Lower leg skin (tissue), 3 donors: ENCODE data around the gene HTR7.

Source experiments
- POLR2A ChIP-seq, 2 donors: fragments of 450-650 bp; IDR thresholded peaks; one replicate each; pipeline ENCODE4 v1.6.1; 2016 to 2017; ENCODE audit warnings: antibody characterized with exemption in 2 of 2, mild to moderate bottlenecking in 1 of 2, moderate library complexity in 1 of 2
- TF ChIP-seq, protein P1 (sequence below), 3 donors: fragments of 450-650 bp; IDR thresholded peaks; one replicate each; pipeline ENCODE4 v1.5.1; 2016; ENCODE audit warnings: antibody characterized with exemption in 3 of 3, mild to moderate bottlenecking in 3 of 3, moderate library complexity in 2 of 3

DNA sequence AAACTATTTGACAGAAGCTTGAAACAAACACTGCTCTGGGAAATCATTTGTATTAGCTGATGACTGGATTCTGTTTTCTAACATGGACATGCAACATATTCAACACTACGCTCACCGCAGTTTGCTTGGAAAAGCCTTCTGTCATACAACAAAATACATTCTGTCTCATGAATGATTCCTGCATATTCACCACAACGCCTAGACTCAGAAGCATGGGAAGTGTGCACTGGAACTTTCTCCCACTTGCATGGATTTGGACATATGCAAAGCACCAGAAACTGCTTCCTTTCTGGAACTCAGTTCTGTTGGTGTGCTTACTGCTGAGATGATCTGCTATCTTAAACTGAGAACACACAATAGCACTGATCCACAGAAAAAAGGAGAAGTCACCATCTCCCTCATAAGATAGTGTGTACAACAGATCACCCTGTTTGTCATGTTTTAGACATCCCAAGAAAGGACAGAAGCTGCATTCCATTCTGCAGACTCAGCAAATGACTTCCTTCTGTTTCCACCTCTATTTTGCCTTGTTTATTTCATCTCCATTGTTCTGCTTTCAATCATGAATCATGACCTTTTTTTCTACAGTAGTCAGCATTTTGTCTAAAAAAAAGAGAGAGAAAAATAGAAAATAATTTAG is 115.8 kb downstream of the HTR7 start:
- TF ChIP-seq, protein P1, sequence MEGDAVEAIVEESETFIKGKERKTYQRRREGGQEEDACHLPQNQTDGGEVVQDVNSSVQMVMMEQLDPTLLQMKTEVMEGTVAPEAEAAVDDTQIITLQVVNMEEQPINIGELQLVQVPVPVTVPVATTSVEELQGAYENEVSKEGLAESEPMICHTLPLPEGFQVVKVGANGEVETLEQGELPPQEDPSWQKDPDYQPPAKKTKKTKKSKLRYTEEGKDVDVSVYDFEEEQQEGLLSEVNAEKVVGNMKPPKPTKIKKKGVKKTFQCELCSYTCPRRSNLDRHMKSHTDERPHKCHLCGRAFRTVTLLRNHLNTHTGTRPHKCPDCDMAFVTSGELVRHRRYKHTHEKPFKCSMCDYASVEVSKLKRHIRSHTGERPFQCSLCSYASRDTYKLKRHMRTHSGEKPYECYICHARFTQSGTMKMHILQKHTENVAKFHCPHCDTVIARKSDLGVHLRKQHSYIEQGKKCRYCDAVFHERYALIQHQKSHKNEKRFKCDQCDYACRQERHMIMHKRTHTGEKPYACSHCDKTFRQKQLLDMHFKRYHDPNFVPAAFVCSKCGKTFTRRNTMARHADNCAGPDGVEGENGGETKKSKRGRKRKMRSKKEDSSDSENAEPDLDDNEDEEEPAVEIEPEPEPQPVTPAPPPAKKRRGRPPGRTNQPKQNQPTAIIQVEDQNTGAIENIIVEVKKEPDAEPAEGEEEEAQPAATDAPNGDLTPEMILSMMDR (IDR thresholded peaks at IDR 0.05), result no peak
- TF ChIP-seq POLR2A (IDR thresholded peaks at IDR 0.05), result no peak
